K562 (cell line): ENCODE results near the gene ARPP21. TPM values are rescaled to one million over a fixed set of nuclear protein-coding genes. Genes with fewer than 3 reads are reported as not detected.

Experiments
- ATAC-seq: fragments of 200-7000 bp; cut with Tn5 transposase; 3 replicates; pipeline ENCODE4 v1.9.1; 2020; ENCODE audit warnings: moderate library complexity
- BruUV-seq: library from RNA; stranded (reverse); fragments of 400-500 nt; replicated peaks from 2 replicates; lab custom pipeline; 2021; lab: Mats Ljungman, UMichigan
- CTCF ChIA-PET: fragments of 300-600 bp; formaldehyde crosslinking; extraction: SDS; loops from one replicate; lab custom pipeline; 2021; ENCODE audit warnings: low intra/inter-chr PET ratio; lab: Yijun Ruan, JAX
- POLR2A ChIA-PET: fragments of 300-600, 350-650 bp; sonication (Branson Sonifier 250); formaldehyde crosslinking; extraction: SDS; loops from one replicate; lab custom pipeline; 2021; ENCODE audit warnings: antibody characterized with exemption, inconsistent platforms; lab: Yijun Ruan, JAX
- DNase-seq, 4 experiments: peaks; one replicate each; pipeline versions ENCODE4 v3.0.0 to v3.0.0-alpha.2; 2011 to 2018; ENCODE audit warnings: low spot score in 3 of 4, mixed read lengths in 3 of 4; ENCODE audit errors: extremely low read depth in 1 of 4
- FAIRE-seq: peaks from 2 replicates; lab custom pipeline; 2011; peaks lifted over from hg19 to GRCh38; lab: Jason Lieb, UNC
- H2AFZ ChIP-seq: 2 replicates; pipeline ENCODE4 v1.6.0; 2011; ENCODE audit warnings: low read depth, low read length, control low read depth, inconsistent platforms
- H3K27ac ChIP-seq: fragments of 200-600 bp; 3 replicates; pipeline ENCODE4 v1.8.0; 2011; ENCODE audit warnings: low read depth, mild to moderate bottlenecking, control low read depth, inconsistent platforms, low read length, moderate library complexity, mixed read lengths; ENCODE audit errors: extremely low read depth
- H3K27me3 ChIP-seq, 2 experiments: fragments of 300-600 bp in 1 of 2; 2 replicates in 1 of 2; 3 replicates in 1 of 2; pipeline versions ENCODE4 v1.6.0 to v1.8.0; 2011; ENCODE audit warnings: inconsistent platforms in 2 of 2, low read length in 2 of 2, mild to moderate bottlenecking in 1 of 2, mixed read lengths in 1 of 2, moderate library complexity in 1 of 2; ENCODE audit not compliant: control insufficient read depth in 2 of 2, insufficient read depth in 2 of 2
- H3K36me3 ChIP-seq: fragments of 300-600 bp; 3 replicates; pipeline ENCODE4 v1.8.0; 2011; ENCODE audit warnings: mild to moderate bottlenecking, low read length, inconsistent platforms; ENCODE audit not compliant: control insufficient read depth, insufficient read depth
- H3K4me1 ChIP-seq, 2 experiments: fragments of 200-600 bp in 1 of 2; replicated peaks in 1 of 2; 2 replicates in 1 of 2; 3 replicates in 1 of 2; pipeline versions ENCODE4 v1.5.1 to v1.8.0; 2011; ENCODE audit warnings: inconsistent platforms in 2 of 2, low read length in 2 of 2, mild to moderate bottlenecking in 1 of 2, mixed read lengths in 1 of 2, moderate library complexity in 1 of 2; ENCODE audit not compliant: control insufficient read depth in 2 of 2, insufficient read depth in 2 of 2
- H3K4me2 ChIP-seq: 2 replicates; pipeline ENCODE4 v1.6.1; 2011; ENCODE audit warnings: low read length, control low read depth, inconsistent platforms, mixed read lengths; ENCODE audit not compliant: insufficient read depth
- H3K4me3 ChIP-seq: fragments of 200-600 bp; sonication (generic), shearing (Covaris generic); 2 replicates; pipeline ENCODE4 v1.5.1; 2016; ENCODE audit warnings: control low read depth, inconsistent platforms
- H3K79me2 ChIP-seq: fragments of 200-600 bp; 3 replicates; pipeline ENCODE4 v1.8.0; 2011; ENCODE audit warnings: low read length, inconsistent platforms; ENCODE audit not compliant: control insufficient read depth, insufficient read depth
- H3K9ac ChIP-seq, 2 experiments: 2 replicates each; pipeline versions ENCODE4 v1.6.0 to v1.6.1; 2011; ENCODE audit warnings: low read depth in 2 of 2, low read length in 2 of 2, control low read depth in 1 of 2, inconsistent platforms in 1 of 2, mild to moderate bottlenecking in 1 of 2, mixed read lengths in 1 of 2; ENCODE audit not compliant: insufficient read depth in 1 of 2
- H3K9me1 ChIP-seq: one replicate; pipeline ENCODE4 v1.6.0; 2011; ENCODE audit warnings: inconsistent platforms, mild to moderate bottlenecking, low read length, moderate library complexity; ENCODE audit not compliant: control insufficient read depth, insufficient read depth
- H3K9me3 ChIP-seq: replicated peaks from 2 replicates; pipeline ENCODE4 v1.5.1; 2011; ENCODE audit warnings: low read depth, low read length, inconsistent platforms; ENCODE audit not compliant: control insufficient read depth, insufficient read depth
- H4K20me1 ChIP-seq: replicated peaks from 2 replicates; pipeline ENCODE4 v1.6.1; 2011; ENCODE audit warnings: low read length, inconsistent platforms, mixed read lengths; ENCODE audit not compliant: control insufficient read depth, insufficient read depth
- ELF2 ChIP-seq: fragments of 250-450 bp; sonication (Bioruptor Pico); IDR thresholded peaks from 2 replicates; pipeline ENCODE4 v1.5.0; 2021; ENCODE audit warnings: mild to moderate bottlenecking
- HNRNPLL ChIP-seq: fragments of 200-400 bp; formaldehyde crosslinking; IDR thresholded peaks from 2 replicates; pipeline ENCODE4 v1.6.1; 2017; ENCODE audit warnings: low read length, low read depth, mild to moderate bottlenecking; ENCODE audit not compliant: poor library complexity, severe bottlenecking
- IRF9 ChIP-seq: fragments of 450-650 bp; IDR thresholded peaks from 2 replicates; pipeline ENCODE4 v1.6.1; 2016; ENCODE audit warnings: missing biosample characterization, missing genetic modification characterization
- NR2C2 ChIP-seq, 2 experiments: fragments of 200-800 bp in 1 of 2; sonication (Bioruptor generic) in 1 of 2; sonication (generic) in 1 of 2; formaldehyde crosslinking in 1 of 2; IDR thresholded peaks; 2 replicates each; pipeline versions ENCODE4 v1.6.1 to v1.8.0; 2016 to 2022; ENCODE audit warnings: mild to moderate bottlenecking in 1 of 2, missing compliant biosample characterization in 1 of 2, missing genetic modification characterization in 1 of 2, missing genetic modification reagents in 1 of 2
- POU5F1 ChIP-seq: fragments of 150-350 bp; IDR thresholded peaks from 2 replicates; pipeline ENCODE4 v1.6.1; 2014; ENCODE audit warnings: borderline replicate concordance, low read length, low read depth, mild to moderate bottlenecking; ENCODE audit not compliant: partially characterized antibody
- STAG1 ChIP-seq: sonication (generic); formaldehyde crosslinking; IDR thresholded peaks from 2 replicates; pipeline ENCODE4 v1.5.0; 2020; ENCODE audit warnings: missing genetic modification reagents, borderline replicate concordance
- ZFP36 ChIP-seq: fragments of 150-350 bp; IDR thresholded peaks from 2 replicates; pipeline ENCODE4 v1.6.1; 2018; ENCODE audit warnings: low read length, low read depth; ENCODE audit not compliant: partially characterized antibody
- ZNF584 ChIP-seq: fragments of 200-800 bp; sonication (Bioruptor generic); IDR thresholded peaks from 2 replicates; pipeline ENCODE4 v1.6.1; 2016; ENCODE audit warnings: low read depth, mild to moderate bottlenecking, missing genetic modification characterization, missing compliant biosample characterization
- WGBS: fragments of 100-300 bp; shearing (Covaris generic); methylation state at CpG from one replicate; pipeline ENCODE4 v1.1.6; 2016; ENCODE audit warnings: low coverage, mixed read lengths; ENCODE audit not compliant: insufficient coverage; ENCODE audit errors: missing lambda C conversion rate; 5-methylcytosine and 5-hydroxymethylcytosine counted together
- in situ Hi-C: fragments of 300-500 bp; cut with MboI; formaldehyde crosslinking; loops from 4 replicates; pipeline ENCODE4 v1.15.0; 2018; ENCODE audit warnings: inconsistent platforms, mixed read lengths
- intact Hi-C: fragments of 100-400 bp; cut with micrococcal nuclease; formaldehyde crosslinking; loops from 2 replicates; pipeline ENCODE4 v1.14.2; 2022
- polyA plus RNA-seq, 8 experiments: library from polyadenylated mRNA; depleted of rRNA in 4 of 8; stranded (reverse) in 5 of 8; unstranded in 3 of 8; fragments of >200 nt; fragmentation: Nextera tagmentation in 2 of 8; fragmentation: Illumina TruSeq in 1 of 8; extraction: Ambion mirVana in 2 of 8; extraction: Trizol in 1 of 8; gene quantifications; 2 replicates each; pipeline versions ENCODE4 v1.2.1 to v1.2.3, GENCODE V29; 2011 to 2014; ENCODE audit warnings: inconsistent platforms in 1 of 8, missing spikeins in 1 of 8
- total RNA-seq, 7 experiments: library from RNA; depleted of rRNA in 6 of 7; stranded (reverse); fragments of >200 nt in 6 of 7; fragmentation: Illumina TruSeq in 2 of 7; extraction: Trizol in 2 of 7; gene quantifications; 2 replicates each; pipeline versions ENCODE4 v1.2.1 to v1.2.3, GENCODE V29; 2011 to 2021; ENCODE audit warnings: low replicate concordance in 1 of 7
- TF ChIP-seq, protein P1 (sequence below): fragments of 250-450 bp; sonication (Bioruptor Pico); IDR thresholded peaks from 2 replicates; pipeline ENCODE4 v1.4.0; 2020; ENCODE audit warnings: mild to moderate bottlenecking
- TF ChIP-seq, protein P2 (sequence below): fragments of 250-450 bp; sonication (Bioruptor Pico); IDR thresholded peaks from 2 replicates; pipeline ENCODE4 v1.5.1; 2021; ENCODE audit warnings: mild to moderate bottlenecking

Gene ARPP21
- total and polyA plus RNA-seq, 9 of the 15 experiments (the other 6 are each of a cell fraction or from before 2014, with no cell fraction given): not detected

DNA sequence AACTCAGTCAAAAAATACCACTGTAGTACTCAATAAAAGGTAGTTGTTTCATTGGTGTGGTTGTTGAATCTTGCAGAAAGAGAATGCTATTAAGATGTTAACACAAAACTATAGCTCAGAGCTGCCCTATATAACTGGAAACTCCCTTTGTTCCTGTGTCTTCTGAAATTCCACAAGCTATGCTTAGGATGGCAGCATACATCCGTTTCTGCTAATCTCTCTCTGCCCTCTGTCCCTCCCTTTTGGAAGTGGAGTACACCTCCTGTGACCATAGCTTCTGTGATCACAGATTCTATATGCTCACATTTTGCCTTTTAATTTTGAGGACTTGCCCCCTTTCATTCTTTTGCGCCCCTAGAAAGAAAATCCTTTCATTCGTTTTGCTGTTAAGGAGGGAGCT lies 33.7 kb downstream of the ARPP21 start:
- Histone ChIP-seq H3K79me2 (no peaks in the 10 kb centered on the region), H4K20me1 (no peaks in the 10 kb centered on the region), H3K36me3 (no peaks in the 10 kb centered on the region), H3K27me3 (no peaks in the 10 kb centered on the region), H3K4me1 (no peaks in the 10 kb centered on the region), H3K27ac (no peak overlapping the region), H3K4me3 (no peak overlapping the region), H3K4me2 (no peak overlapping the region), H3K9me3 (0 out of 2 replicates have a peak, but pooled peaks cover 2% of the 10 kb centered on the region), H3K9me1 (no peaks in the 10 kb centered on the region), H3K9ac (no peak overlapping the region), H2AFZ (no peak overlapping the region)
- FAIRE-seq: no peak
- ATAC-seq: no peak
- in situ Hi-C loops: no loop called here
- no peak for DNase-seq
- ChIA-PET CTCF (no interaction called here), POLR2A (no interaction called here)
- BruUV-seq: no TSS peak
- intact Hi-C loops: no loop called here
- 1% methylated on average over 3 of the region's 3 CpGs for WGBS
- TF ChIP-seq, protein P1, sequence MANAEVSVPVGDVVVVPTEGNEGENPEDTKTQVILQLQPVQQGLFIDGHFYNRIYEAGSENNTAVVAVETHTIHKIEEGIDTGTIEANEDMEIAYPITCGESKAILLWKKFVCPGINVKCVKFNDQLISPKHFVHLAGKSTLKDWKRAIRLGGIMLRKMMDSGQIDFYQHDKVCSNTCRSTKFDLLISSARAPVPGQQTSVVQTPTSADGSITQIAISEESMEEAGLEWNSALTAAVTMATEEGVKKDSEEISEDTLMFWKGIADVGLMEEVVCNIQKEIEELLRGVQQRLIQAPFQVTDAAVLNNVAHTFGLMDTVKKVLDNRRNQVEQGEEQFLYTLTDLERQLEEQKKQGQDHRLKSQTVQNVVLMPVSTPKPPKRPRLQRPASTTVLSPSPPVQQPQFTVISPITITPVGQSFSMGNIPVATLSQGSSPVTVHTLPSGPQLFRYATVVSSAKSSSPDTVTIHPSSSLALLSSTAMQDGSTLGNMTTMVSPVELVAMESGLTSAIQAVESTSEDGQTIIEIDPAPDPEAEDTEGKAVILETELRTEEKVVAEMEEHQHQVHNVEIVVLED (CRISPR knock-in tag): no peak
- TF ChIP-seq HNRNPLL: no peak
- no peak for TF ChIP-seq ZNF584 (CRISPR knock-in tag)
- TF ChIP-seq POU5F1: no peak
- TF ChIP-seq, protein P2, sequence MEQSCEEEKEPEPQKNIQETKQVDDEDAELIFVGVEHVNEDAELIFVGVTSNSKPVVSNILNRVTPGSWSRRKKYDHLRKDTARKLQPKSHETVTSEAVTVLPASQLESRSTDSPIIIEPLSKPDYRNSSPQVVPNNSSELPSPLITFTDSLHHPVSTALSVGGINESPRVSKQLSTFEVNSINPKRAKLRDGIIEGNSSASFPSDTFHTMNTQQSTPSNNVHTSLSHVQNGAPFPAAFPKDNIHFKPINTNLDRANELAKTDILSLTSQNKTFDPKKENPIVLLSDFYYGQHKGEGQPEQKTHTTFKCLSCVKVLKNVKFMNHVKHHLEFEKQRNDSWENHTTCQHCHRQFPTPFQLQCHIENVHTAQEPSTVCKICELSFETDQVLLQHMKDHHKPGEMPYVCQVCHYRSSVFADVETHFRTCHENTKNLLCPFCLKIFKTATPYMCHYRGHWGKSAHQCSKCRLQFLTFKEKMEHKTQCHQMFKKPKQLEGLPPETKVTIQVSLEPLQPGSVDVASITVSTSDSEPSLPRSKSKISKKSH (CRISPR knock-in tag): no peak
- no peak for TF ChIP-seq STAG1
- no peak for TF ChIP-seq IRF9 (tag)
- TF ChIP-seq NR2C2 (CRISPR knock-in tag; IDR thresholded peaks at IDR 0.05): no peak
- TF ChIP-seq NR2C2 (tag; IDR thresholded peaks at IDR 0.05): no peak
- no peak for TF ChIP-seq ELF2
- TF ChIP-seq ZFP36: no peak
